Activated naive CD8-positive, alpha-beta T cell treated with anti-CD3 and anti-CD28 coated beads, Interleukin-2, amount 50 U/mL, for 24 hours (primary cell): ENCODE measurements around the gene ZNF124.
A peak's percentile ranks its signal among the peaks of the same experiment; 100 is the strongest.
"Not testable (repeated sequence)": the region's sequence is repeated elsewhere in the genome, so short reads cannot be mapped to it uniquely, and the experiment has no call there.

ENCODE experiments used
- ATAC-seq: fragments of 150-1000 bp; cut with Tn5 transposase; one replicate; pipeline ENCODE4 v1.10.0; 2021
- DNase-seq: peaks from one replicate; pipeline ENCODE4 v3.0.0; 2021
- H3K27ac Mint-ChIP-seq: one replicate; pipeline ENCODE4 v1.8.0; 2021; ENCODE audit warnings: mild to moderate bottlenecking, mixed read lengths
- H3K27me3 Mint-ChIP-seq: one replicate; pipeline ENCODE4 v1.8.0; 2021; ENCODE audit warnings: mixed read lengths
- H3K36me3 Mint-ChIP-seq: one replicate; pipeline ENCODE4 v1.8.0; 2021; ENCODE audit warnings: low read depth, mixed read lengths
- H3K4me1 Mint-ChIP-seq: one replicate; pipeline ENCODE4 v1.8.0; 2021; ENCODE audit warnings: mixed read lengths
- H3K4me3 Mint-ChIP-seq: one replicate; pipeline ENCODE4 v1.8.0; 2021; ENCODE audit warnings: mild to moderate bottlenecking, moderate library complexity, mixed read lengths
- H3K9me3 Mint-ChIP-seq: one replicate; pipeline ENCODE4 v1.8.0; 2021; ENCODE audit warnings: mixed read lengths

Gene ZNF124

GRCh38 chr1:247171875-247172563 lies at the start of gene ZNF124:
ZNF124 (minus strand) TSS chr1:247172020; CDS start chr1:247171877, 143 bp downstream.
- ATAC-seq, result peak; percentile 99
- H3K36me3 Mint-ChIP-seq, result peaks cover 29% of the 10 kb centered on the region
- peaks cover 21% of the 10 kb centered on the region for H3K4me1 Mint-ChIP-seq
- peaks cover 14% of the 10 kb centered on the region for H3K9me3 Mint-ChIP-seq
- H3K4me3 Mint-ChIP-seq, H3K27me3 Mint-ChIP-seq, DNase-seq, H3K27ac Mint-ChIP-seq: not testable (repeated sequence)

- not testable (repeated sequence) for H3K36me3 Mint-ChIP-seq, DNase-seq, H3K4me3 Mint-ChIP-seq, ATAC-seq, H3K4me1 Mint-ChIP-seq, H3K27ac Mint-ChIP-seq
- Mint-ChIP-seq H3K9me3 (peaks cover 27% of the 10 kb centered on the region), H3K27me3 (peaks cover 15% of the 10 kb centered on the region)
Observed at GRCh38 chr1:247220280-247220679, 48.5 kb upstream of the ZNF124 start.

- Mint-ChIP-seq H3K27ac (no peak overlapping the region), H3K4me3 (no peak overlapping the region), H3K27me3 (peaks cover 9% of the 10 kb centered on the region), H3K9me3 (peaks cover 14% of the 10 kb centered on the region), H3K36me3 (no peaks in the 10 kb centered on the region), H3K4me1 (peaks cover 7% of the 10 kb centered on the region)
- no peak for DNase-seq
- no peak for ATAC-seq
Observed at GRCh38 chr1:247218121-247218651, 46.4 kb upstream of the ZNF124 start.

- no peak for ATAC-seq
Observed at GRCh38 chr1:247216261-247216660, 44.4 kb upstream of the ZNF124 start.

GRCh38 chr1:247212627-247213617 lies 41.1 kb upstream of the ZNF124 start:
- Mint-ChIP-seq H3K9me3 (peaks cover under 1% of the 10 kb centered on the region), H3K4me1 (peaks cover 47% of the 10 kb centered on the region)

More at GRCh38 chr1:247216261-247216660, 44.4 kb upstream of the ZNF124 start:
- DNase-seq, result no peak
- Mint-ChIP-seq H3K27ac (no peak overlapping the region), H3K27me3 (peaks cover 4% of the 10 kb centered on the region), H3K9me3 (peaks cover under 1% of the 10 kb centered on the region), H3K4me3 (no peak overlapping the region), H3K4me1 (peaks cover 22% of the 10 kb centered on the region), H3K36me3 (no peaks in the 10 kb centered on the region)

GRCh38 chr1:247212012-247212411 lies 40.2 kb upstream of the ZNF124 start:
- Mint-ChIP-seq H3K27me3 (no peaks in the 10 kb centered on the region), H3K27ac (peak overlapping the region; percentile 54), H3K36me3 (peaks cover 27% of the 10 kb centered on the region), H3K9me3 (peaks cover 8% of the 10 kb centered on the region), H3K4me1 (peaks cover 56% of the 10 kb centered on the region), H3K4me3 (no peak overlapping the region)
- DNase-seq (no peak), ATAC-seq (no peak)

More at GRCh38 chr1:247212627-247213617, 41.1 kb upstream of the ZNF124 start:
- H3K27me3 Mint-ChIP-seq, result peaks cover 2% of the 10 kb centered on the region
- DNase-seq, result no peak
- ATAC-seq, result no peak
- no peak overlapping the region for H3K4me3 Mint-ChIP-seq
- H3K27ac Mint-ChIP-seq, result no peak overlapping the region
- H3K36me3 Mint-ChIP-seq, result peaks cover 18% of the 10 kb centered on the region

GRCh38 chr1:247211339-247211738 lies 39.5 kb upstream of the ZNF124 start:
- Mint-ChIP-seq H3K36me3 (peaks cover 33% of the 10 kb centered on the region), H3K9me3 (peaks cover 8% of the 10 kb centered on the region), H3K27ac (peak overlapping the region; percentile 54), H3K4me1 (peaks cover 57% of the 10 kb centered on the region), H3K4me3 (peak overlapping the region; percentile 43), H3K27me3 (no peaks in the 10 kb centered on the region)
- ATAC-seq (no peak), DNase-seq (no peak)

- Mint-ChIP-seq H3K27ac (peak overlapping the region; percentile 90), H3K4me3 (peak overlapping the region; percentile 90), H3K27me3 (no peaks in the 10 kb centered on the region), H3K9me3 (peaks cover 8% of the 10 kb centered on the region), H3K36me3 (peaks cover 41% of the 10 kb centered on the region), H3K4me1 (peaks cover 65% of the 10 kb centered on the region)
- peak; percentile 99 for ATAC-seq
- DNase-seq, result peak; percentile 97
Observed at GRCh38 chr1:247210376-247211117, 38.7 kb upstream of the ZNF124 start.

- no peaks in the 10 kb centered on the region for H3K27me3 Mint-ChIP-seq
- H3K9me3 Mint-ChIP-seq, result peaks cover 8% of the 10 kb centered on the region
- DNase-seq (no peak), ATAC-seq (no peak)
- H3K4me3 Mint-ChIP-seq, result peak overlapping the region; percentile 90
- H3K27ac Mint-ChIP-seq, result peak overlapping the region; percentile 73
- H3K36me3 Mint-ChIP-seq, result peaks cover 44% of the 10 kb centered on the region
- peaks cover 66% of the 10 kb centered on the region for H3K4me1 Mint-ChIP-seq
Observed at GRCh38 chr1:247210062-247210375, 38.2 kb upstream of the ZNF124 start.

- no peak for DNase-seq
- H3K4me1 Mint-ChIP-seq, result peaks cover 69% of the 10 kb centered on the region
Observed at GRCh38 chr1:247209396-247209795, 37.6 kb upstream of the ZNF124 start.

GRCh38 chr1:247204177-247204647 lies 32.4 kb upstream of the ZNF124 start:
- H3K9me3 Mint-ChIP-seq, result peaks cover 37% of the 10 kb centered on the region
- ATAC-seq (no peak), DNase-seq (no peak)
- no peak overlapping the region for H3K4me3 Mint-ChIP-seq
- H3K27me3 Mint-ChIP-seq, result no peaks in the 10 kb centered on the region
- peaks cover 40% of the 10 kb centered on the region for H3K4me1 Mint-ChIP-seq
- H3K27ac Mint-ChIP-seq, result no peak overlapping the region
- peaks cover 92% of the 10 kb centered on the region for H3K36me3 Mint-ChIP-seq

More at GRCh38 chr1:247209396-247209795, 37.6 kb upstream of the ZNF124 start:
- Mint-ChIP-seq H3K9me3 (peaks cover 8% of the 10 kb centered on the region), H3K27me3 (no peaks in the 10 kb centered on the region), H3K27ac (peak overlapping the region; percentile 54), H3K4me3 (peak overlapping the region; percentile 90), H3K36me3 (peaks cover 49% of the 10 kb centered on the region)
- no peak for ATAC-seq

- Mint-ChIP-seq H3K27ac (no peak overlapping the region), H3K4me1 (peaks cover 3% of the 10 kb centered on the region), H3K27me3 (no peaks in the 10 kb centered on the region), H3K9me3 (peaks cover 60% of the 10 kb centered on the region), H3K36me3 (peaks cover 95% of the 10 kb centered on the region), H3K4me3 (no peak overlapping the region)
- no peak for ATAC-seq
- DNase-seq, result no peak
Observed at GRCh38 chr1:247198781-247199180, 27.0 kb upstream of the ZNF124 start.

GRCh38 chr1:247193958-247194357 lies 22.1 kb upstream of the ZNF124 start:
- Mint-ChIP-seq H3K36me3 (peaks cover 92% of the 10 kb centered on the region), H3K4me1 (no peaks in the 10 kb centered on the region), H3K9me3 (peaks cover 65% of the 10 kb centered on the region), H3K27me3 (no peaks in the 10 kb centered on the region), H3K27ac (no peak overlapping the region), H3K4me3 (no peak overlapping the region)
- ATAC-seq (no peak), DNase-seq (no peak)
